HPDE6-E6E7 (cell line): ENCODE measurements around the gene PLA2G6.
A peak's percentile ranks its signal among the peaks of the same experiment; 100 is the strongest.
"Not testable (repeated sequence)": the region's sequence is repeated elsewhere in the genome, so short reads cannot be mapped to it uniquely, and the experiment has no call there.

Source experiments
- DNase-seq: peaks from one replicate; pipeline ENCODE4 v3.0.0; 2011; ENCODE audit warnings: missing footprints; ENCODE audit errors: extremely low spot score

Gene PLA2G6

GRCh38 chr22:38190581-38190980 is 9.0 kb upstream of the PLA2G6 start:
- DNase-seq = no peak

- no peak for DNase-seq
Observed at GRCh38 chr22:38189104-38189503, 7.5 kb upstream of the PLA2G6 start.

DNA sequence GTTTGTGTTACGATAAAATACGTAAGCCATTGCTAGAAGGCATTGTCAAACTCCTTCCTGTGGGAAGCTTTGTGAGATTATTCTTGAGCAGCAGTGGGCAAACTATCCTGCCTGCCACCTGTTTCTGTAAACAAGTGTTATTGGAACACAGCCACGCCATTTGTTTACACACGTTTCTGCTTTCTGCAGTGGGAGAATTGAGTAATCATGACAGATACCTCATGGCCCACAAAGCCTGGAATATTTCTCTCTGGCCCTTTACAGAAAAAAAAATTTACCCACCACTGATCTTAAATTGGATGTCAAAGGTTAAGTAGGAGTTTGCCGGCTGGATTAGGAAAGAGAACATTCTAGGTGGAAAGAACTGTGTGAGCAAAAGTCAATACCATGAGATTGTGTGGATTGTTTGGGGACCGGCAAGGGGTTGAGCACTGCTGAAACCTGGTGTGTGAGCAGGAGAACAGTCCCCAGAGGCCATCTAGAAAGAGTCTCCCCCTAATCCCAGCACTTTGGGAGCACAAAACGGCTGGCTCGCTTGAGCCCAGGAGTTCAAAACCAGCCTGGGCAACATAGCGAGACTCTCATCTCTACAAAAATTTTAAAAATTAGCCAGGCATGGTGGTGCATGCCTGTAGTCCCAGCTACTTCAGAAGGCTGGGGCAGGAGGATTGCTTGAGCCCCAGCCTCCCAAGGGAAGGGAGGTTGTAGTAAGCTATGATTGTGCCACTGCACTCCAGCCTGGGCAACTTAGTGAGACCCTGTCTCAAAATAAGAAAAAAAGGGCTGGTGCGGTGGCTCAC is 6.0 kb upstream of the PLA2G6 start:
- DNase-seq = no peak

DNA sequence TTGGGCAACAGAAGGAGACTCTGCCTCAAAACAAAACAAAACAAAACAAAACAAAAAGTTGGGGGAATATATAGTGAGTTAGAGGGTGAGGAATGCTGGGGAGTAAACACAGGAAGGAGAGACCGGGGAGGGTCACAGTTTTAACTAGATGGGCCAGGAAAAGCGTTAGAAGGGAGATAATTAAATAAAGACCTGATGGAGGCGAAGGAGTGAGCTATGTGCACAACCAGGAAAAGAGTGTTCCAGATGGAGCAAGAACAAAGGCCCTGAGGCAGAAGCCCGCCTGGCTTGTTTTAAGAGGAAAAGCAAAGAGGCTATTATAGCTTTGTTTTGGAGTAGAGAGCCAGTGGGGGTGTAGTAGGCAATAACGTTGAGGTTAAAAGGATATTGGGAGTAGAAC is 4.8 kb upstream of the PLA2G6 start:
- DNase-seq = no peak

DNA sequence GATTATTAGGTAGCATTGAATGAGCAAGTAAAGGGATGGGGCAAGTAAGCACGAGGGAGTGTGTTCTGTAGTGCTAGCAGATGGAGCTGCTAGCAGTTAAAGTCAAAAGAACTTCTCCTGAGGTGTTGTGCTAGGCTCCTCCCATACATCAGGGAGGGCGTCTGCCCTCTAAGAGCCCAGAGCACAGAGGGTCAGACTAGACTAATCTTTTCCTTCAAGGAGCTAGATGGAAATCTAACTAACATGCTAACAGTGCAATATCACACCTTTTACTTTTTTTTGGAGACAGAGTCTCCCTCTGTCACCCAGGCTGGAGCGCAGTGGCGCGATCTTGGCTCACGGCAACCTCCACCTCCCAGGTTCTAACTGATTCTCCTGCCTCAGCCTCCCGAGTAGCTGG is 3.2 kb upstream of the PLA2G6 start:
- no peak for DNase-seq

DNA sequence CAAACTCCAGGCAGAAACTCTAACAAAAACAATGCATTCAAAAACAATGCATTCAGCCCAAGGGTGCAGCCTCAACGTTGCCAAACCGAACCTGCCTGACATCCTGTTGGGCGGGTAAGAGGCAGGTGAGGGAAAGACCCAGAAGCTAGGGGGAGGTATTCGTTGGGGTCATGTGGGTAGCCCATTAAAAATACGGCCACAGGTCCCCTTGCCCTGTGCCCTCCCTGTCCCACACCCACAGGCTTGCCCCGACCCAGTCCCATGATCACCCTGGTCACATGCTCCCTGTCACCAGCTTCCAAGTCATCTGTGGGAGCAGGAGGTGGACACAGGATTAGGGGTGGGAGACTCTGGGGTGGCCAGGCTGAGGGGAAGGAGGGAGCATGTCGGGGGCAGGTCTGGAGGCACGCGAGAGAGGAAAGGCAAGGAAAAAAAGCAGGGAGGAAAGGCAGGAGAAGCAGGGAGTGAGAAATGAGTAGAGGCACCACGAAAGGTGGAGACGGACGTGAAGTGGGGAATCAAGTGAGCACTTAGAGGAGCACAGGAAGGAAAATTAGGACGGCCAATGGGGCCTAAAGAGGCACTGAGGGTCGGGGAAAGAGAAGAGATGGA is 683 bp downstream of the PLA2G6 start:
- DNase-seq = peak; percentile 33

DNA sequence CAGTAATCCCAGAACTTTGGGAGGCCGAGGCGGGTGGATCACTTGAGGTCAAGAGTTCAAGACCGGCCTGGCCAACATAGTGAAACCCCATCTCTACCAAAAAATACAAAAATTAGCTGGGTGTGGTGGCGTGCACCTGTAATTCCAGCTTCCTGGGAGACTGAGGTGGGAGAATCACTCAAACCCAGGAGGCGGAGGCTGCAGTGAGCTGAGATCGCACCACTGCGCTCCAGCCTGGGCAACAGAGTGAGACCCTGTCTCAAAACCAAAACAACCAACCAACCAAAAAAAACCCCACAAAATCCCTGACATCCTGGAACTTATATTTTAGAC is 3.1 kb downstream of the PLA2G6 start:
- not testable (repeated sequence) for DNase-seq

DNA sequence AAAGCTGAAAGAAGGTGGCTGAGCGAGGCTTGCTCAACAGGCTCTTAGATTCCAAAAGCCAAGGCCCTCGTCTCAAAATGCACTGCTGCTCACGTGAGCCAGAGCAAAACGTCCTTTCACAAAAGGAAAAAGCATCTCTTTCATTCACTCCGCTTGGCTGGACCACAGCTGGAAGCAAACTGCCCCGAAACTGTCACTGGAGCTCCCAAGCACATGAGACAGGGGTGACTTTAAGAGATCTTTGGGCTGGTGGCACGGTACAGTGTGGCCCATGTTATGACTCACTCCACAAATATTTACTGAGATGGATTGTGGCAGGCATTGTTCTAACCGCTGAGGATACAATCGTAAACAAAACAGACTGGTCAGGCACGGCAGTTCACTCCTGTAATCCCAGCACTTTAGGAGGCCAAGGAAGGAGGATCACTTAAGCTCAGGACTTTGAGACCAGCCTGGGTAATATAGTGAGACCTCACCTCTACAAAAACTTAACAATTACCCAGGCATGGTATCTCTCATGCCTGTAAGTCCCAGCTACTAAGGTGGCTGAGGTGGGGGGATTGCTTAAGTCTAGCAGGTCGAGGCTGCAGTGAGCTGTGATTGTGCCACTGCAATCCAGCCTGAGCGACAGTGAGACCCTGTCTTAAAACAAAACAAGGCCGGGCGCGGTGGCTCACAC is 3.6 kb downstream of the PLA2G6 start:
- DNase-seq = no peak

- DNase-seq = not testable (repeated sequence)
Observed at GRCh38 chr22:38177571-38177925, 4.1 kb downstream of the PLA2G6 start.

DNA sequence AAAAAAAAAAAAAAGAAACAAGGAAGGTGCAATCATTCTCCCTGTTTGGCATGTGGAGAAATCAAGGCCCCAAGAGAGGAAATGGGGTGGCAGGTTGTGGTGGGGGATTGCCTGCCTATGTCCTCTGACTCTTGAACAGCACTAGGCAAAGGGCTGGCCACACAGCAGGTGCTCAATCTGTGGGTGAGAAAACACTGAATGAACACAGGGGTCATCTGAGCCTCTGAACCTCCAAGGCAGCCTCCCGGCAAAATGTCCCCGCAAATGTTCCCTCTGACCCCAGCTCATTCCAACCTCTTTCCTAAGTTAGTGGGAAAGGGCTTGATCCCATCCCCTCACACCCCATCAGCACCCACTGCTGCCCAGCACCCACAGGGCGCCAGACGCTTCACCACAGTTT is 4.6 kb downstream of the PLA2G6 start:
- DNase-seq = no peak

DNA sequence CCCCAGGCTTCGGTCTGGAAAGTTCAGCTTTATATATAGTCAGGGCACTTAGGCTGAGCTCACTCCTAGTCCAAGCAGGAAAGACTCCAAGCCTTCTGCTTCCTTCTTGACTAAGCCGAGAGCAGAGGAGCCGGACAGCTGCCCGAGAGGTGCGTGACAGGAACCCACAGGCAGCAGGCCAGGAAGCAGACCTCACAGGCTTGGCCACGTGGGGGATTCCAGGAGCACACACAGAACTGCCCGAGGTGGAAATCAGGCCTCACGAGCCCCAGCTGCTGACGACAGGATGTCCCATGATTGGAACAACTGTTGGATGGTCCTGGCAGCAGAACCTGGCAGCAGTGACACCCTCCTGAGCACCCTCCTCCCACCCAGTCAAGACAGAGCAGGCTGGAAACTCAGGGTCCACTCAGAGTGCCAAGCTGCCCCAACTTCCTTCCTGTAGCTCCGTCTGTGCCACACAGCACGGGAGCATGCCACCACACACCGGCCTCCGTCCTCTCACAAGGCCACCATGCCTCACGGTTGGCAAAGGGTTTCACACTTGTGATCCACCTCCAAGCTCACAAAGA is 5.4 kb downstream of the PLA2G6 start:
- DNase-seq = no peak

DNA sequence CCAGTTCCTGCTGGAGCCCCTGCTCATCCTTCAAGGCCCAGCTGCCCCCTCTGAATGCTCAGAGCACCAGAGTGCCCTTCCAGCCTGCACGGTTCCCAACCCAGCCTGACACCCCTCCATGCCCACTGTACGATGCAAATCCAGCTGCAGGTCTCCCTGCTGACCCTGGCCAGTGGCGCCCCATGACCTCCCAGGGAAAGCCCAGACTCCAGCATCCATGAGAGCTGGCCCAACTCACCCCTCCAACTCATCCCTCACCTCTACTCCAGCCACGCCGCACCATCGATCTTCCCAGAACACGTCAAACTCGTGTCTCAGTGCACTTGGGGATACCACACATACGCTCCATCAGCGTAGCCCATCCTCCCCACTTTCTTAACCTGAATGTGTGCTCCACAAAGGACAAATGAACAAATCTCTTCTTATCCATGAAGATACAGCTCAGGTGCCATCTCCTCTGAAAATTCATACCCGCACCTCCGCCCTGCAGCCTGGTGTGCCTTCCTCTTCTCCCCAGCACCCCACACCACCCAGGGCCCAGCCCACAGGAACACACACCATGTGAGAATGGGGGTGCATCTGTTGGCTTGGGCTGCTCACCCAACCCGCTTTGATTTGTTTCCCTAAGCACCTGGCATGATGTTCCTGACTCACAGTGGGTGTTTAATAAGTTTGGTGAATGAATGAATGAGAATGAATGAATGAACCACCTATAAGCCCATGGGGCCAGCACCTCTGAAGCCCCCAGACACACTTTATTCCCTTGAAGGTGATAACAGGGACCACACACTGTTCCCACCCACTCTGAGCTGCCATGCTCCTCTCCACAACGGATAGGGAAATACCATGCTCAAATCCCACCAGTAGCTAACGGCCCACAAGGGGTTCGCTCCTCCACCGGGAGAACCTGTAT is 6.2 kb downstream of the PLA2G6 start:
- no peak for DNase-seq

GRCh38 chr22:38174626-38175025 is 7.0 kb downstream of the PLA2G6 start:
- no peak for DNase-seq

- no peak for DNase-seq
Observed at GRCh38 chr22:38173641-38173906, 8.1 kb downstream of the PLA2G6 start.

- DNase-seq = no peak
Observed at GRCh38 chr22:38172832-38173640, 8.6 kb downstream of the PLA2G6 start.

- DNase-seq = no peak
Observed at GRCh38 chr22:38171927-38172831, 9.5 kb downstream of the PLA2G6 start.

- DNase-seq = no peak
Observed at GRCh38 chr22:38170469-38170868, 11.2 kb downstream of the PLA2G6 start.

DNA sequence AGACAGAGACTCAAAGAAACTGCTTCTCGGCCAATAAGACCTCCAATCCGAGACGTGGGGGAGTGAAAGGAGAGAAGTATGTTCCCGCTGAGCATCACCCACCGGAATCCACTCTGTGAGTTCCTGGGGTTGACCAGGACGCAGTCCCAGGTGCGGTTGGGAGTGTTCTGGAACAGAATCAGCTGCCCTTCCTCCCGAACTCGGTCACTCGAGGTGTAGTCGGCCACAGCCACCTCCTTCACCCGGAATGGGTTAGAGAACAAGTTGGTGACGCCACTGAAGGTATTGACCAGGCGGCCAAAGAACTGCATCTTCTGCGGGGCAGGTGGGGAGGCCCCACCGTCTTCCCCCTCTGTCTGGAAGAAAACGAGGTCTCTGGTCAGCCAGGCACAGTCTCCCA is 12.5 kb downstream of the PLA2G6 start:
- DNase-seq = no peak

- no peak for DNase-seq
Observed at GRCh38 chr22:38167988-38168407, 13.6 kb downstream of the PLA2G6 start.

DNA sequence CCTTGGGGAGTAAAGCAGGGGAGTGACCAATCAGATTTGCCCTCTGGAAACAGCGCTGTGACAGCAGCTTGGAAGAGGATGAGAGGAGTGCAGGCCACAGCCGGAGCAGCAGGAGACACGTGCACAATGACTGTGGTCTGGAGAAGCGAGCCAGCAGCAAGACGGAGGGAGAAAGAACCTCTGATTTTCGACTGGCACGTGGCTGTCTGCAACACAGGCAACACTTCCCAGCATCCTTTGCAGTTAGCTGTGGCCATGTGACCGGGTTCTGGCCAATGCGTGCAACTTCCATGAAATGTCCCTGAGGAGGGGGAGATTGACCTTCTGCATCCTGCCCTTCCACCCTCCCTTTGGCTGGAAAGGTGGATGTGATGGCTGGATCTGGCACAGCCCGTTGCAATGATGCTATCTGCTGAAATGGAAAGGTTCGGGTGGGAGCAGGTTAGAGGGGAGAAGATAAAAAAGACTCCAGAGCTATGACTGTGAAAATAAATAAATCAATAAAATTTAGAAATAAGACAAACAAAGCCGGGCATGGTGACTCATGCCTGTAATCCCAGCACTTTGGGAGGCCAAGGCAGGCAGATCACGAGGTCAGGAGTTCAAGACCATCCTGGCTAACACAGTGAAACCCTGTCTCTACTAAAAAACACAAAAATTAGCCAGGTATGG is 15.6 kb downstream of the PLA2G6 start:
- DNase-seq = no peak
